Epithelial cell of esophagus (primary cell): ENCODE data around the gene PRRX2.
A peak's percentile ranks its signal among the peaks of the same experiment; 100 is the strongest.
"Not testable (repeated sequence)": the region's sequence is repeated elsewhere in the genome, so short reads cannot be mapped to it uniquely, and the experiment has no call there.

Source experiments
- DNase-seq: peaks from one replicate; pipeline ENCODE4 v3.0.0; 2010; ENCODE audit warnings: low read depth
- H3K4me3 ChIP-seq: 2 replicates; pipeline ENCODE4 v1.5.1; 2011; ENCODE audit warnings: mild to moderate bottlenecking, low read length, control low read depth
- CTCF ChIP-seq: IDR thresholded peaks from 2 replicates; pipeline ENCODE4 v1.5.1; 2011; ENCODE audit warnings: low read depth, mild to moderate bottlenecking, low read length, control low read depth, inconsistent platforms; ENCODE audit not compliant: insufficient read depth; ENCODE audit errors: missing control alignments

PRRX2 gene

DNA sequence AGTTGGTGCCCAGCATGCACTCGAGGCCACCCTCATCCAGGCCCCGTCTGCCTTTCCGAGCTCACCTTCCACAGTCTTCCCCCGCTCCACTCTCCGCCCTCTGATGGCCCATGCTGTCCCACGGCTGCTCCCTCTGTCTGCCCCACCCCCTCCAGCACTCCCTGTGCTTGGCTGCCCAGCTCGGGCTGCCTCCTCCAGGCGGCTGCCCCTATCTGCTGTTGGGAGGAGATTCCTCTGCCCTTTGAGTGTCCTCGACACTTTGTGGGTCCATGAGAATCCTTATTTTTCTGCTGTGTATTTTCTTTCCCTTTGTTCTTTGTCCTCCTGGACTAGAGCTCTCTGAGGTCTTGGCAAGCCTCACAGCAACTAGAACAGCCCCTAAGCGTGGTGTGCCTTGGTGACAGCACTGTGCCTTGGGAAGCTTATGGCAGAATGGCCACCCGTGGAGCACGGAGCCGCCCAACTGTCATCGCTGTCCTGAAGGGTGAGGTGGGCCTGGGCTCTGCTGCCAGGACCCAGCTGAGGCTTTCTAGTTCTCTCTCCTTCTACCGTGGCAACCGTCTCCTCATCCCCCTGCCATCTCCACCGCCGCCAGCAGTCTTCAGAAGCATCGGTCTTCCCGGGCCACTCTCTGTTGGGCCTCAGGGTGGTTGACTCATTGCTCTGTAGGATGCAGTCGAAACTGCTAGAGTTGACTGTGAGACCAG is 34.3 kb upstream of the PRRX2 start:
- H3K4me3 ChIP-seq: no peak overlapping the region
- DNase-seq: peak; percentile 74

DNA sequence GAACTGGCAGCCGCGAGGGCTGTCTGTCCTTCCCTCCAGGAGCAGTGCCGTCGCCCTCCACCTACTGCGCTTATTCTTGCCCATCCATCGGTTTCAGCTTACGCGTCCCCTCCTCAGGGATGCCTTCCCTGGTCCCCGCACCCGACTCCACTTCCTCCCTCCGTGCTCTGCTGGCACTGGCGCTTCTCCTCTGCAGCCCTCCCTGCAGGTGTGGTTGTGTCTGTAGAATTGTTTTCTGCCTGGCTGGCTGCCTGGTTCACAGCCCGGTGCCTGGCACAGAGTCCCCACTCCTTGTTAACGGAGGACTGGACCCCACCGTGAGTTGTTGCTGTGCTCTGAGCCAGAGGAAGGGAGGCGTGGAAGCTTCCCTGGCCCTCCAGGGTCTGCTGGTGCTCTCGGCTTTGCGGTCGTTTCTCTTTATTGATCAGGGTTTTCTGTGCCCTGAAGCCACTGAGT is 33.7 kb upstream of the PRRX2 start:
- no peak overlapping the region for H3K4me3 ChIP-seq
- TF ChIP-seq CTCF: no peak
- no peak for DNase-seq

More for the DNA sequence above, 34.3 kb upstream of the PRRX2 start:
- TF ChIP-seq CTCF: no peak

DNA sequence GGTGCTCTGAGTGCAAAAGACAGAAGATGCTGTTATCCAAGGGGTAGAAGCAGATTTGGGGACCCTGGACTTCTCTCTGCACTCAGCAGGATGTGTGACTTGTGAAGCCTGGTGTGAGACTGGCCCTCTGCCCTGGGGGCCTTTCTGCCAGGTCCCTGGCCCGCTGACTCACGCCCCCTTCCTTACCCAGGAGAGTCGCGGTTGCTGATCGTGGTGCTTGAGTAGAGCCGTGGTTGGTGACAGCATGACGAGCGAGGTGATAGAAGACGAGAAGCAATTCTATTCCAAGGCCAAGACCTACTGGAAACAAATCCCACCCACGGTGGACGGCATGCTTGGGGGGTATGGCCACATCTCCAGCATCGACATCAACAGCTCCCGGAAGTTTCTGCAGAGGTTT is 33.0 kb upstream of the PRRX2 start:
- DNase-seq: no peak
- no peak overlapping the region for H3K4me3 ChIP-seq
- TF ChIP-seq CTCF: no peak

DNA sequence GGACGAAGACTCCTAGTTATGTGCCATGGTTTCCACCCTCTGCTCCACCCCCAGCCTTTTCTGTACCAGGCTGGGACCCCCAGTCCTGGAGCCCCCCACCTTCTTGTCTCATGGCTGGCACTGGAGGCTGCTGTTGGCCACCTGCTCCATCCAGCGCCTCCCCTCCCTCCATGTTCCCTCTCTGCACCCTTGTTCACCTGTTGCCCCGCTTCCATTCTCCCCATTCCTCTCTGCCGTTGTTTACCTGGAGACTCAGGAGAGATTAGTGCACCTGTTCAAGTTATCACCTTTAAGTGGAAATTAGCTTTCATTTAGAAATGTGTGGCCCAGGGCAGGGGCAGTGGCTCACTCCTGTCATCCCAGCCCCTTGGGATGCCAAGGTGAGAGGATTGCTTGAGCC is 32.2 kb upstream of the PRRX2 start:
- TF ChIP-seq CTCF: no peak
- no peak overlapping the region for H3K4me3 ChIP-seq
- DNase-seq: no peak

- no peak for DNase-seq
- no peak overlapping the region for H3K4me3 ChIP-seq
- no peak for TF ChIP-seq CTCF
Measured at GRCh38 chr9:129633848-129634247, 31.6 kb upstream of the PRRX2 start.

DNA sequence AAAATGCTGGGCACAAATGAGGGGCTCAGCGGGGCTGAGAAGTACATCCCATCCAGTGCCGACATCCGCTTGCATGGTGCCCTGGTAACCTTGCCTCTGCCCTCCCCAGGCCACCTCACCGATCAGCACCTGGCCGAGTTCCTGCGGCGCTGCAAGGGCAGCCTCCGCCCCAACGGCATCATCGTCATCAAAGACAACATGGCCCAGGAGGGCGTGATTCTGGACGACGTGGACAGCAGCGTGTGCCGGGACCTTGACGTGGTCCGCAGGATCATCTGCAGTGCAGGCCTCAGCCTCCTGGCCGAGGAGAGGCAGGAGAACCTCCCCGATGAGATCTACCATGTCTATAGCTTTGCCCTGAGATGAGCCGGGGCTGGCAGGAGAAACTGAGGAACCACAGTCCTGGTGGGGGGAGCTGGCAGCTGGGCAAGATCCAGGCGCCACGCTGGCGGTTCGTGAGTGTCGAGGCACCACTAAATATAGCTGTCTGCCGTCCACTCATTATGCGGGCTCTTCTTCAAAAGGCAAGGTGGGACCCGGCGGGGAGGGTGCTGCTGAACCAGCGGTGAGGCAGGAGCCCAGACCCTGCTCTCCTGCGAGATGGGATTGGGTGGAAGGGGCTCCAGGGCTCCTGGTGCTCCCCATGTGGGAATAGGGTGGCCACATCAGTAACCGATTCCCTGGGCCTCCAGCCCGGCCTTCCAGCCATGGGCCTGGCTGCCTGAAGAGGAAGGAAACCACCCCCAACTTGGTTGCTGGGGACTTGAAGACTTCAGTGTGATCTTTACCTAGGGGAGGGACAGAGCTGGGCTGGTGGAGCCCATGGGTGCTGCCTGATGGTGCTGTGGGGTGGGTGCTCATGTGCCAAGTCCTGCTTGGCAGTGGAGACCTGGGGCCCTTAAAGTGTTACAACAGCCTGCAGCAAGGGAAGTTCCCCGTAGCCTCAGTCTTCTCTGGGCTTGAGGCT is 30.1 kb upstream of the PRRX2 start:
- no peak for TF ChIP-seq CTCF
- no peak for DNase-seq

DNA sequence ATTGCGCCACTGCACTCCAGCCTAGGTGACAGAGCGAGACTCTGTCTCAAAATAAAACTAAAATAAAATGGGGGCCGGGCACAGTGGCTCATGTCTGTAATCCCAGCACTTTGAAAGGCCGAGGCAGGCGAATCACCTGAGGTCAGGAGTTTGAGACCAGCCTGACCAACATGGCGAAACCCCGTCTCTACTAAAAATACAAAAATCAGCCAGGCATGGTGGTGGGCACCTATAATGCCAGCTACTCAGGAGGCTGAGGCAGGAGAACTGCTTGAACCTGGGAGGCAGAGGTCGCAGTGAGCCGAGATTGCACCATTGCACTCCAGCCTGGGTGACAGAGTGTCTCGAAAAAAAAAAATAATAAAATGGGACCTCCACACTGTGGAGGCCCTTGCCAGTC is 29.1 kb upstream of the PRRX2 start:
- not testable (repeated sequence) for H3K4me3 ChIP-seq, DNase-seq

More for the DNA sequence above, 30.1 kb upstream of the PRRX2 start:
- H3K4me3 ChIP-seq: no peak overlapping the region
